Activated T-cell treated with anti-CD3 and anti-CD28 coated beads, Interleukin-2, amount 50 U/mL, for 72 hours (primary cell): ENCODE results near the gene ZFP36L2. TPM values are rescaled to one million over a fixed set of nuclear protein-coding genes. Genes with fewer than 3 reads are reported as not detected.

Experiments
- ATAC-seq, 2 donors: fragments of 150-1000 bp; cut with Tn5 transposase; replicated peaks in 1 of 2; 2 replicates each; pipeline ENCODE4 v1.10.0; 2021; ENCODE audit warnings: moderate library complexity in 2 of 2, mild to moderate bottlenecking in 1 of 2
- DNase-seq, 2 donors: peaks; one replicate each; pipeline ENCODE4 v3.0.0; 2021 to 2022; ENCODE audit warnings: mixed read lengths in 1 of 2
- H3K27ac Mint-ChIP-seq: one replicate; pipeline ENCODE4 v1.8.0; 2022; ENCODE audit warnings: mild to moderate bottlenecking, moderate library complexity, mixed read lengths
- H3K27me3 Mint-ChIP-seq: one replicate; pipeline ENCODE4 v1.8.0; 2022; ENCODE audit warnings: low read depth, mixed read lengths
- H3K36me3 Mint-ChIP-seq, 2 donors: one replicate each; pipeline ENCODE4 v1.8.0; 2022; ENCODE audit warnings: mixed read lengths in 2 of 2, mild to moderate bottlenecking in 1 of 2; ENCODE audit not compliant: insufficient read depth in 2 of 2
- H3K4me1 Mint-ChIP-seq: one replicate; pipeline ENCODE4 v1.8.0; 2022; ENCODE audit warnings: low read depth, mixed read lengths
- H3K4me3 Mint-ChIP-seq, 2 donors: one replicate each; pipeline ENCODE4 v1.8.0; 2022; ENCODE audit warnings: mild to moderate bottlenecking in 2 of 2, mixed read lengths in 2 of 2, moderate library complexity in 2 of 2
- H3K9me3 Mint-ChIP-seq, 2 donors: one replicate each; pipeline ENCODE4 v1.8.0; 2022; ENCODE audit warnings: mixed read lengths in 2 of 2
- total RNA-seq, 2 donors: library from RNA; stranded (reverse); gene quantifications; one replicate each; pipeline ENCODE4 v1.2.3, GENCODE V29; 2022

ZFP36L2 gene
- total RNA-seq, 2 donors from 2014 or later = 70.8 to 86.4 TPM

- peak overlapping the region; percentile 5 to 45 for H3K4me3 Mint-ChIP-seq
- no peak for DNase-seq
- peaks cover 3 to 4% of the 10 kb centered on the region in 2 donors for H3K36me3 Mint-ChIP-seq
- H3K27me3 Mint-ChIP-seq = no peaks in the 10 kb centered on the region
- no peaks in the 10 kb centered on the region for H3K9me3 Mint-ChIP-seq
- H3K4me1 Mint-ChIP-seq = peaks cover 81% of the 10 kb centered on the region
- no peak for ATAC-seq
- H3K27ac Mint-ChIP-seq = peak overlapping the region; percentile 81
These were observed 48.3 kb downstream of the ZFP36L2 start for GRCh38 chr2:43178055-43178598.

GRCh38 chr2:43176449-43176848, 50.0 kb downstream of the ZFP36L2 start:
- Mint-ChIP-seq H3K4me3 (peak overlapping the region in 1 of 2 donors; percentile 27), H3K36me3 (peaks cover 3 to 4% of the 10 kb centered on the region in 2 donors), H3K27ac (peak overlapping the region; percentile 8), H3K27me3 (no peaks in the 10 kb centered on the region), H3K4me1 (peaks cover 88% of the 10 kb centered on the region), H3K9me3 (no peaks in the 10 kb centered on the region)
- DNase-seq (no peak), ATAC-seq (no peak)

- no peaks in the 10 kb centered on the region for H3K27me3 Mint-ChIP-seq
- peaks cover 3 to 4% of the 10 kb centered on the region in 2 donors for H3K36me3 Mint-ChIP-seq
- peak overlapping the region; percentile 58 to 84 for H3K4me3 Mint-ChIP-seq
- H3K4me1 Mint-ChIP-seq = peaks cover 88% of the 10 kb centered on the region
- DNase-seq (no peak), ATAC-seq (no peak)
- no peaks in the 10 kb centered on the region for H3K9me3 Mint-ChIP-seq
- peak overlapping the region; percentile 8 for H3K27ac Mint-ChIP-seq
These were observed 50.5 kb downstream of the ZFP36L2 start for GRCh38 chr2:43175876-43176275.

- H3K36me3 Mint-ChIP-seq = peaks cover 3 to 4% of the 10 kb centered on the region in 2 donors
- H3K27ac Mint-ChIP-seq = peak overlapping the region; percentile 98
- peak overlapping the region; percentile 58 to 84 for H3K4me3 Mint-ChIP-seq
- no peaks in the 10 kb centered on the region for H3K9me3 Mint-ChIP-seq
- H3K27me3 Mint-ChIP-seq = no peaks in the 10 kb centered on the region
- peaks cover 92% of the 10 kb centered on the region for H3K4me1 Mint-ChIP-seq
- peak; percentile 3 to 13 for ATAC-seq
- no peak for DNase-seq
These were observed 51.4 kb downstream of the ZFP36L2 start for GRCh38 chr2:43175020-43175441.

- H3K9me3 Mint-ChIP-seq = no peaks in the 10 kb centered on the region
- H3K4me1 Mint-ChIP-seq = peaks cover 96% of the 10 kb centered on the region
- peak overlapping the region; percentile 98 for H3K27ac Mint-ChIP-seq
- DNase-seq = peak; percentile 82 to 87
- no peaks in the 10 kb centered on the region for H3K27me3 Mint-ChIP-seq
- H3K36me3 Mint-ChIP-seq = peaks cover 3 to 4% of the 10 kb centered on the region in 2 donors
- peak overlapping the region; percentile 58 to 84 for H3K4me3 Mint-ChIP-seq
- ATAC-seq = peak; percentile 80 to 83
These were observed 52.0 kb downstream of the ZFP36L2 start for GRCh38 chr2:43174368-43174916.
